GM21717 (cell line): ENCODE data around the gene MSI2.
"Not testable (repeated sequence)": the region's sequence is repeated elsewhere in the genome, so short reads cannot be mapped to it uniquely, and the experiment has no call there.

ENCODE experiments used
- ATAC-seq: cut with Tn5 transposase; IDR thresholded peaks from one replicate; pipeline ENCODE4 v1.9.1; 2021; ENCODE audit warnings: mild to moderate bottlenecking, moderate library complexity; ENCODE audit not compliant: unreplicated experiment

MSI2 gene

GRCh38 chr17:57490890-57491289 is 234.6 kb downstream of the MSI2 start:
- no peak for ATAC-seq

GRCh38 chr17:57493171-57493570 is 236.8 kb downstream of the MSI2 start:
- ATAC-seq, result no peak

GRCh38 chr17:57493625-57494024 is 237.3 kb downstream of the MSI2 start:
- ATAC-seq, result no peak

GRCh38 chr17:57494443-57494842 is 238.1 kb downstream of the MSI2 start:
- ATAC-seq, result no peak

- ATAC-seq, result no peak
These were observed 239.4 kb downstream of the MSI2 start for GRCh38 chr17:57495771-57496170.

GRCh38 chr17:57496382-57496781 is 240.1 kb downstream of the MSI2 start:
- no peak for ATAC-seq

- no peak for ATAC-seq
These were observed 242.1 kb downstream of the MSI2 start for GRCh38 chr17:57498443-57498842.

GRCh38 chr17:57499221-57499620 is 242.9 kb downstream of the MSI2 start:
- not testable (repeated sequence) for ATAC-seq

GRCh38 chr17:57499648-57500049 is 243.3 kb downstream of the MSI2 start:
- ATAC-seq, result no peak

GRCh38 chr17:57501016-57501415 is 244.7 kb downstream of the MSI2 start:
- ATAC-seq, result no peak

- no peak for ATAC-seq
These were observed 245.7 kb downstream of the MSI2 start for GRCh38 chr17:57502022-57502421.

- no peak for ATAC-seq
These were observed 246.5 kb downstream of the MSI2 start for GRCh38 chr17:57502811-57503241.

GRCh38 chr17:57504208-57504607 is 247.9 kb downstream of the MSI2 start:
- no peak for ATAC-seq

GRCh38 chr17:57505841-57506773 is 249.8 kb downstream of the MSI2 start:
- no peak for ATAC-seq

GRCh38 chr17:57506774-57507127 is 250.4 kb downstream of the MSI2 start:
- no peak for ATAC-seq

GRCh38 chr17:57507828-57508227 is 251.5 kb downstream of the MSI2 start:
- ATAC-seq, result no peak

- no peak for ATAC-seq
These were observed 252.3 kb downstream of the MSI2 start for GRCh38 chr17:57508671-57509070.

- no peak for ATAC-seq
These were observed 255.3 kb downstream of the MSI2 start for GRCh38 chr17:57511475-57512123.

- no peak for ATAC-seq
These were observed 255.9 kb downstream of the MSI2 start for GRCh38 chr17:57512258-57512657.

- ATAC-seq, result no peak
These were observed 256.4 kb downstream of the MSI2 start for GRCh38 chr17:57512691-57513090.

GRCh38 chr17:57513569-57513968 is 257.2 kb downstream of the MSI2 start:
- no peak for ATAC-seq

- no peak for ATAC-seq
These were observed 258.3 kb downstream of the MSI2 start for GRCh38 chr17:57514614-57515013.
